Measurements from ENCODE around the gene TH. TPM values are rescaled to one million over a fixed set of nuclear protein-coding genes. Genes with fewer than 3 reads are reported as not detected.

TH gene
- polyA plus RNA-seq, 1 of the 3 experiments (the other 2 are of a cell fraction): not detected

DNA sequence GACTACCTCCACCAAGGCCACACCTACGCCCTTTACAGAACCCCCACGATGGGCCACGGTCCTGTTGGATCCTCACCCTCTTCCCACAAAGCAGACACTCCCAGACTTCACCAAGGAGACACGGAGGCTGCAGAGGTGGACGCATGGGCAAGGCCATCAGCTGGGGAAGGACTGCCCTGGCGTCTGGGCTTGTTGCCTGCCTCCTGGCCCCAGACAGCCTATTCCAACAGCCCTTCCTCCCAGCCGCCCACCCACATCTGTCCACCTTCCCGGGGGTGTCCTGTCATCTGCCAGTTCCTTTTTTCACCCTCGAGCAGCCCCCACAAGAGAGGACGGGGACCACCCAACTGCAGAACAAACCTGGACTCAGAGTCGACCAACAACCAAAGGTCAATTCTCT is 28.9 kb upstream of the TH start:
- POLR2A ChIA-PET: no interaction called here

DNA sequence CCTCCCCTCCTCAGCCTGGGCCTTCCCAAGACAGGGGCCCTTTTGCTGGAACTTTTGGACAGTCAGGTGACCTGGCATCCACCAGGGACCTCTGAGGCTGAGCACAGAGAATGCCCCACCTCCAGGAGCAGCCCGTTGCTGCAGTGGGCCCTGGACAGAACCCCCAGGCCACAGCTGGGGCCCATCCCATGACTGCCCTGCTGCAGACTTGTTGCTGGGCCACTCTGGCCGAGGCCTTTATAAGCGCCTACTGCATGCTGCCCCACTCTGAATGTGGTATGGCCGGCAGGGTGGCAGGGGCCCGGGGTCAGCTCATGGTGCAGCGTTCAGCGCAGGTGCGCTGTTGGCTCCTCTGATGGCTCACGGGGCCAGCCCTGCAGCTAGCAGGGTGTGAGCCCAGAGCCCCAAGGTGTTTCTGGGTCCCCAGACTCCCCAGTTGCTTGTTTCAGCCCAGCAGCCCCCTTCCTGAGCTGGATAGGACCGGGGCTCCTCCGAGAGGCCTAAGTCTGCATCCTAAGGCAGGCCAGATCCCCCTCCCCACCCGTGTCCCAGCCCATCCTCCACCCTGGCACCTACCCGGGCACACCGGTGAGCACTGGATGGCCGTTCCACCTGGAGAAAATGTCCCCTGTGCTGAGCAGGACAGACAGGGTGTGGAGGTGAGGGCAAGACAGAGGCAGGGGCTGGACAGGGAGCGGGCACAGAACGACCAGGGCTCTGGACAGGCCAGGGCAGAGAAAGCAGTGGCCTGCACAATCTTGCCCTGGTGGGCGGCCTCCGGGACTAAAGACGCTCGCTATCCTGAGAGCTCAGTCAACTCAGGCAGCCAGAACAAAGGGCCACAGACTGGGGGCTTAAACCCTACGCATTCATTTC is 28.1 kb upstream of the TH start:
- Histone ChIP-seq H3K9ac (no peak overlapping the region), H3K27ac (ENCODE audit: low read depth in 2 of 2, low read length in 1 of 2) (no peak overlapping the region), H3K9me3 (no peaks in the 10 kb centered on the region), H3K4me2 (no peak overlapping the region), H3K4me3 (ENCODE audit: low read depth in 2 of 2, low read length in 1 of 2) (no peak overlapping the region), H2AFZ (ENCODE audit: low read depth) (no peak overlapping the region), H3K4me1 (ENCODE audit: control insufficient read depth in 1 of 2, insufficient read depth in 2 of 2, low read depth in 1 of 2, low read length in 1 of 2) (peaks cover 0 to 4% of the 10 kb centered on the region in 2 experiments; a peak in 1 of 4 replicates), H3K27me3 (ENCODE audit: insufficient read depth) (no peaks in the 10 kb centered on the region), H3K9me2 (no peaks in the 10 kb centered on the region), H3F3A (replicated peaks; ENCODE audit: insufficient read depth) (no peaks in the 10 kb centered on the region), H4K20me1 (ENCODE audit: insufficient read depth) (no peaks in the 10 kb centered on the region), H3K79me2 (ENCODE audit: insufficient read depth) (no peaks in the 10 kb centered on the region), H3K36me3 (replicated peaks in 1 of 2; ENCODE audit: control insufficient read depth in 1 of 2, insufficient read depth in 2 of 2, low read length in 1 of 2) (no peaks in the 10 kb centered on the region)
- POLR2A ChIA-PET: no interaction called here
- TF ChIP-seq POLR2AphosphoS5 (IDR thresholded peaks at IDR 0.05; ENCODE audit: low read depth, low read length) (no peak), MEF2A (IDR thresholded peaks at IDR 0.05; ENCODE audit: borderline replicate concordance, low read depth) (no peak), FOXM1 (IDR thresholded peaks at IDR 0.05; ENCODE audit: low read depth) (no peak), NFIC (IDR thresholded peaks at IDR 0.05; ENCODE audit: borderline replicate concordance) (no peak), GATA2 (CRISPR knock-in tag; IDR thresholded peaks at IDR 0.05) (no peak), YY1 (IDR thresholded peaks at IDR 0.05; ENCODE audit: low read depth) (no peak), FOSL2 (IDR thresholded peaks at IDR 0.05; ENCODE audit: borderline replicate concordance, low read depth) (no peak), GABPA (IDR thresholded peaks at IDR 0.05; ENCODE audit: low read depth) (no peak), TEAD4 (IDR thresholded peaks at IDR 0.05; ENCODE audit: borderline replicate concordance, insufficient read depth) (no peak), ELF1 (IDR thresholded peaks at IDR 0.05) (no peak), MXI1 (IDR thresholded peaks at IDR 0.05; ENCODE audit: low read depth, low read length) (no peak)
- TF ChIP-seq, protein P1, sequence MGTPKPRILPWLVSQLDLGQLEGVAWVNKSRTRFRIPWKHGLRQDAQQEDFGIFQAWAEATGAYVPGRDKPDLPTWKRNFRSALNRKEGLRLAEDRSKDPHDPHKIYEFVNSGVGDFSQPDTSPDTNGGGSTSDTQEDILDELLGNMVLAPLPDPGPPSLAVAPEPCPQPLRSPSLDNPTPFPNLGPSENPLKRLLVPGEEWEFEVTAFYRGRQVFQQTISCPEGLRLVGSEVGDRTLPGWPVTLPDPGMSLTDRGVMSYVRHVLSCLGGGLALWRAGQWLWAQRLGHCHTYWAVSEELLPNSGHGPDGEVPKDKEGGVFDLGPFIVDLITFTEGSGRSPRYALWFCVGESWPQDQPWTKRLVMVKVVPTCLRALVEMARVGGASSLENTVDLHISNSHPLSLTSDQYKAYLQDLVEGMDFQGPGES (IDR thresholded peaks at IDR 0.05; ENCODE audit: low read depth, low read length): no peak
- TF ChIP-seq, protein P2, sequence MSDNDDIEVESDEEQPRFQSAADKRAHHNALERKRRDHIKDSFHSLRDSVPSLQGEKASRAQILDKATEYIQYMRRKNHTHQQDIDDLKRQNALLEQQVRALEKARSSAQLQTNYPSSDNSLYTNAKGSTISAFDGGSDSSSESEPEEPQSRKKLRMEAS (IDR thresholded peaks at IDR 0.05; ENCODE audit: low read depth): no peak
- TF ChIP-seq, protein P3, sequence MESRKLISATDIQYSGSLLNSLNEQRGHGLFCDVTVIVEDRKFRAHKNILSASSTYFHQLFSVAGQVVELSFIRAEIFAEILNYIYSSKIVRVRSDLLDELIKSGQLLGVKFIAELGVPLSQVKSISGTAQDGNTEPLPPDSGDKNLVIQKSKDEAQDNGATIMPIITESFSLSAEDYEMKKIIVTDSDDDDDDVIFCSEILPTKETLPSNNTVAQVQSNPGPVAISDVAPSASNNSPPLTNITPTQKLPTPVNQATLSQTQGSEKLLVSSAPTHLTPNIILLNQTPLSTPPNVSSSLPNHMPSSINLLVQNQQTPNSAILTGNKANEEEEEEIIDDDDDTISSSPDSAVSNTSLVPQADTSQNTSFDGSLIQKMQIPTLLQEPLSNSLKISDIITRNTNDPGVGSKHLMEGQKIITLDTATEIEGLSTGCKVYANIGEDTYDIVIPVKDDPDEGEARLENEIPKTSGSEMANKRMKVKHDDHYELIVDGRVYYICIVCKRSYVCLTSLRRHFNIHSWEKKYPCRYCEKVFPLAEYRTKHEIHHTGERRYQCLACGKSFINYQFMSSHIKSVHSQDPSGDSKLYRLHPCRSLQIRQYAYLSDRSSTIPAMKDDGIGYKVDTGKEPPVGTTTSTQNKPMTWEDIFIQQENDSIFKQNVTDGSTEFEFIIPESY (IDR thresholded peaks at IDR 0.05; ENCODE audit: borderline replicate concordance, low read depth): no peak
- TF ChIP-seq, protein P4, sequence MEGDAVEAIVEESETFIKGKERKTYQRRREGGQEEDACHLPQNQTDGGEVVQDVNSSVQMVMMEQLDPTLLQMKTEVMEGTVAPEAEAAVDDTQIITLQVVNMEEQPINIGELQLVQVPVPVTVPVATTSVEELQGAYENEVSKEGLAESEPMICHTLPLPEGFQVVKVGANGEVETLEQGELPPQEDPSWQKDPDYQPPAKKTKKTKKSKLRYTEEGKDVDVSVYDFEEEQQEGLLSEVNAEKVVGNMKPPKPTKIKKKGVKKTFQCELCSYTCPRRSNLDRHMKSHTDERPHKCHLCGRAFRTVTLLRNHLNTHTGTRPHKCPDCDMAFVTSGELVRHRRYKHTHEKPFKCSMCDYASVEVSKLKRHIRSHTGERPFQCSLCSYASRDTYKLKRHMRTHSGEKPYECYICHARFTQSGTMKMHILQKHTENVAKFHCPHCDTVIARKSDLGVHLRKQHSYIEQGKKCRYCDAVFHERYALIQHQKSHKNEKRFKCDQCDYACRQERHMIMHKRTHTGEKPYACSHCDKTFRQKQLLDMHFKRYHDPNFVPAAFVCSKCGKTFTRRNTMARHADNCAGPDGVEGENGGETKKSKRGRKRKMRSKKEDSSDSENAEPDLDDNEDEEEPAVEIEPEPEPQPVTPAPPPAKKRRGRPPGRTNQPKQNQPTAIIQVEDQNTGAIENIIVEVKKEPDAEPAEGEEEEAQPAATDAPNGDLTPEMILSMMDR (IDR thresholded peaks at IDR 0.05): no peak
- TF ChIP-seq, protein P5, sequence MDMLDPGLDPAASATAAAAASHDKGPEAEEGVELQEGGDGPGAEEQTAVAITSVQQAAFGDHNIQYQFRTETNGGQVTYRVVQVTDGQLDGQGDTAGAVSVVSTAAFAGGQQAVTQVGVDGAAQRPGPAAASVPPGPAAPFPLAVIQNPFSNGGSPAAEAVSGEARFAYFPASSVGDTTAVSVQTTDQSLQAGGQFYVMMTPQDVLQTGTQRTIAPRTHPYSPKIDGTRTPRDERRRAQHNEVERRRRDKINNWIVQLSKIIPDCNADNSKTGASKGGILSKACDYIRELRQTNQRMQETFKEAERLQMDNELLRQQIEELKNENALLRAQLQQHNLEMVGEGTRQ (IDR thresholded peaks at IDR 0.05; ENCODE audit: borderline replicate concordance, low read depth, low read length): no peak
- WGBS (ENCODE audit: low lambda C conversion rate): 59% methylated on average over 6 of the region's 22 CpGs
- DNase-seq: peak; percentile 19
- CTCF ChIA-PET: interaction anchor here (0.7 to 7.9 kb wide), 9 partner anchors 8 to 332 kb away, joined by 3 to 143 read pairs (median 19); no protein-coding TSS in a partner anchor

More for the DNA sequence above, 28.9 kb upstream of the TH start:
- Histone ChIP-seq H3K27me3 (ENCODE audit: insufficient read depth) (no peaks in the 10 kb centered on the region), H4K20me1 (ENCODE audit: insufficient read depth) (no peaks in the 10 kb centered on the region), H3K36me3 (replicated peaks in 1 of 2; ENCODE audit: control insufficient read depth in 1 of 2, insufficient read depth in 2 of 2, low read length in 1 of 2) (no peaks in the 10 kb centered on the region), H3K9me3 (no peaks in the 10 kb centered on the region), H3K79me2 (ENCODE audit: insufficient read depth) (no peaks in the 10 kb centered on the region), H3K9me2 (no peaks in the 10 kb centered on the region), H3K27ac (ENCODE audit: low read depth in 2 of 2, low read length in 1 of 2) (no peak overlapping the region), H3K4me3 (ENCODE audit: low read depth in 2 of 2, low read length in 1 of 2) (no peak overlapping the region), H3K9ac (no peak overlapping the region), H3K4me2 (no peak overlapping the region), H3F3A (replicated peaks; ENCODE audit: insufficient read depth) (no peaks in the 10 kb centered on the region), H2AFZ (ENCODE audit: low read depth) (no peak overlapping the region), H3K4me1 (ENCODE audit: control insufficient read depth in 1 of 2, insufficient read depth in 2 of 2, low read depth in 1 of 2, low read length in 1 of 2) (peaks cover 0 to 2% of the 10 kb centered on the region in 2 experiments; a peak in 1 of 4 replicates)
- DNase-seq: no peak
- WGBS (ENCODE audit: low lambda C conversion rate): 22% methylated on average over 10 of the region's 11 CpGs
- TF ChIP-seq ELF1 (IDR thresholded peaks at IDR 0.05) (no peak), SIN3A (IDR thresholded peaks at IDR 0.05; ENCODE audit: borderline replicate concordance, low read depth, low read length) (no peak)
- TF ChIP-seq, protein P2 (IDR thresholded peaks at IDR 0.05; ENCODE audit: low read depth): no peak
- CTCF ChIA-PET: interaction anchor here (0.7 to 7.9 kb wide), 4 partner anchors 199 to 331 kb away, joined by 3 to 143 read pairs (median 12); no protein-coding TSS in a partner anchor
